Astrocyte of the hippocampus (primary cell): Measurements from ENCODE around the gene PLA2G10.
"Not testable (repeated sequence)": the region's sequence is repeated elsewhere in the genome, so short reads cannot be mapped to it uniquely, and the experiment has no call there.

Source experiments
- DNase-seq: peaks from one replicate; pipeline ENCODE4 v3.0.0; 2011; ENCODE audit warnings: low read depth, low spot score

Gene PLA2G10

DNA sequence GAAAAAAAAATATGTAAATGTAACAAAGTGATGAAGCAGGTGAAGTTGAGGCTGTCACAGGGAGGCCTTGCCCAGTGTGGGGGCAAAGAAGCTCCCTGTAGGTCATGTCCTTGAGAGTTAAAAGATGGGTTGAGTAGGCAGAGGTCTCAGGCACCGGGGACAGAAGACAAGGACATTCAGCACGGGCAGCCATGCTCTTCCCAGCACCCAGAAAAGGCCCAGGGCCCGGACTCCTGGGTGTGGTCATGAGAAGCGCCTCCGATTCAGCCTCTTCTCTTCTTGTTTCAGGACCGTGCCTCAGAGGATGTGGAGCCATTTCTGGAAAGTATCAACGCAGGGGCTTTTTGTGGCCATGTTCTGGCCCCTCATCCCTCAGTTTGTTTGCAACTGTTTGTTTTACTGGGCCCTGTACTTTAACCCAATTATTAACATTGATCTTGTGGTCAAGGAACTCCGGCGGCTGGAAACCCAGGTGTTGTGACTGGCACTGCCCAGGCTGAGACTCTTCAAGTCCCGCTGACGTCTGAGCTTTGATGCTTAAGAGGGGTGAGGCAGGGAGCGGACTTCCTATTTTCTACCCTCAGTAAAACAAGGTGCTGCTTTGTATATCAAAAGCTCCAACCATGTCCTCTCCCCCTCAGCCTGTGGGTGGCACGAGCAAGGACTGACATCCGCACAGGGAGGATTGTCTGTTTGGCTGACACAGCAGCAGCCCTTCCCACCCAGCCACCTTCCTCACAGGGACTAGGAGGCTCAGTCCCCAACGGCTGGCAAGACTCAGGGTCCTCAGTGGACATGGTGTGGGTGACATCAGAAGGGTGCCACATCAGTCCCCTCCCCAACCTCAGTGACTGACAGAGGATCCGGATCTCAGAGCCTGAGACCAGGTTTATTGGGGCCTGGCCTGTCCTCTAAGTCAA, 26.5 kb downstream of the PLA2G10 start:
- no peak for DNase-seq

DNA sequence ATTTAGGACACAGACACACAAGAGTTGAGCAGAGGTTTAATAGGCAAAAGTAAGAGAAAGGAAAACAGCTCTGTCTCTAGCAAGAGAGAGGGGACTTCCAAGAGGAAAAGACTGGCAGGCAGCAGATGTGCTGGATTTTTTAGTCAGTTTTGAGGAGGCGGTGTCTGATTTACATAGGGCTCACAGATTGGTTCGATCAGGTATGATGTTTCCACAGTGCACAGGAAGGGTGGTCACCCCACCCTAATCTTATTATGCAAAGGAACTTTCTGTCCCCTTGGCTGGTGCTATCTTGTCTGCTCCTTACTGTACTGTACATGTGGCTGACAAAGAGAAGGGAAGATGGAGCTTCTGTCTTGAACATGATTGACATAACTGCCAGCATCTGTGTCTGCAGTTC, 36.0 kb downstream of the PLA2G10 start:
- DNase-seq = no peak

DNA sequence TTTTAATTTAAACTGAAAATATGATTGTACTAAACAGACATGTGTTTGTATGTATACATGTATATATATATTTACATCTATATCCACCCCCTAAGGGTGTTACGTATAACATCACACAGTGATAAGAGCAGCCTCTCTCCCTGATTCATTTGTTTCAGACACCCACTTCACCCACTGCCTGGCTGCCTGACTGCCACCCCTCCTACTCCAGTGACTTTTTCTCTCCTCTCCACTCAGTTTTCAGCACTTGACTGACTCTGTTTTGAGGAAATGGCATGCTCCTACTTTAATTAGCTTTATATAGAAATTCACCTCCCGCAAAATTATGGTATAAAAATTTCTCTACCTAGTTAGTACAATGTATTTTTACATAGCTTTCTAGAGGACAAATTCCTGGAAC, 41.4 kb downstream of the PLA2G10 start:
- no peak for DNase-seq

DNA sequence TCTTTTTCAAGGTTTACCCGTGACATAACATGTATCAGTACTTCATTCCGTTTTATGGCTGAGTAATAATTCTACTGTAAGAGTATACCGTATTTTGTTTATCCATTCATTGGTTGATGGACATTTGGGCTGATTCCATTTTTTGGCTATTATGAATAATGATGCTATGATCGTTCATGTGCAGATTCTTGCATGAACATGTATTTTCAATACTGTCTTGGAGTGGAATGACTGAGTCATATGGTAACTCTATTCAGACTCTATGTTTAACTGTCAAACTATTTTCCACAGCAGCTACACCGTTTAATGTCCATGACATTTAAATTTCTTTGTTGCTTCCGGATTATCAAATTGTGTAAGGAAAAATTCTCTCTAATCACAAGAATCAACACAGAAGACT, 43.5 kb downstream of the PLA2G10 start:
- DNase-seq = no peak

DNA sequence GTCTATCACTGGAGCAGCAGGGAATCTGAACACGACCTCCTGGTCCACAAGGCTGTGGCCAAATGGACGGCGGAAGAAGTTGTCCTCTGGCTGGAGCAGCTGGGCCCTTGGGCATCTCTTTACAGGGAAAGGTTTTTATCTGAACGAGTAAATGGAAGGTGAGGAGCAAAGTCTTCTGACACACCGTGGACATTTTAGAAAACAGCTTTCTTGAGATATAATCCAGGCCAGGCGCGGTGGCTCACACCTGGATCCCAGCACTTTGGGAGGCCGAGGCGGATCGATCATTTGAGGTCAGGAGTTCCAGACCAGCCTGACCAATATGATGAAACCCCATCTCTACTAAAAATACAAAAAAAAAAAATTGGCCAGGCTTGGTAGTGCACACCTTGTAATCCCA, 44.3 kb downstream of the PLA2G10 start:
- DNase-seq = no peak

DNA sequence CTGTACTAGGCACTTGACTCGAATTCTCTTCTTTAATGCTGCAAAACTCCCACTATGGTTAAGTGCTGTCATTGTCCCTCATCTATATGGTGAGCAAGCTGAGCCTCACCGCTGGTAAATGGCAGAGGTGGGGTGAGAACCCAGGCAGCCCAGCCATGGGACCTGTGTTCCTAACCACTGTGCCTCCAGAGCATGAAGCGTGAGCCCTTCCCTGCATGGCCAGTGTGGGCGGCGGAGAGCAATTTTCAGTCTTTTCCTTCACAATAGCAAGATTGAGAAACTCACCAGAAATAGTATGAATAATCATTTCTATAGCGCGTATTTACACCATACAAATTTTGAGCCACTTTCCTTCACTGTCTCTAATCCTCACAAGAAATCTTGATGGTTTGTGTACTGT, 52.2 kb downstream of the PLA2G10 start:
- DNase-seq = no peak

DNA sequence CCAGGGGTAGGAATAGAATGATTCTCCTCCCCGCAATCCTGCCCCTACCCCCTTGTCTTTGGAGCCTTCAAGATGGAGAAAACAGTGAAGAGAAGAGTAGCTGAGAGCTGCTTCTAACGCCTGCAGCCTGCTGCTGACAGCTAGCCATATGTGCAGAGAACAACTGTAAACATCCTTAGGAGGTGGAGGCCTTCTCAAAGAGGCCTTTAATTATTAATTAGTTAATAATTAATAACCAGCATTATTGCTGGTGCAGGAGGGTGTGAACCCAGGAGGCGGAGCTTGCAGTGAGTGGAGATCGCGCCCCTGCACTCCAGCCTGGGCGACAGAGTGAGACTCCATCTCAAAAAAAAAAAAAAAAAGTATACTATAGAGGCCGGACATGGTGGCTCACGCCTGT, 52.9 kb downstream of the PLA2G10 start:
- DNase-seq = no peak

DNA sequence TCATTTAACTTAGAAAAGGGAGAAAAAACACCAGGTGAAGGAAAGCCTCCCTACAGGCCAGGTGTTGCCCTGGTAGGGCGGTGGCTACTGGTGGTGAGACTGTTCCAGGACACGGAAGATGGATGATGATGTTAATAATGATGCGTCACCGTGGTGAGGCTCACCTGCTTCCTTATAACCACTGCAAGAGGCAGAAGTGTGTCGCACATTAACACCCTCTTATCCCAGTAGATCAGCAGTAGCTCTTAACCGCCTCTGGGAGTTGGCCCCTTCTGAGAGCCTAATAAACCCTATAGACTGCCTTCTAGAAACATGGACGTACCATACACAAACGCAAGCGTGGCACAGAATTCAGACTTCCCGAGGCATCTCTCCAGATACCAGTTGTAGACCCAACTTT, 53.6 kb downstream of the PLA2G10 start:
- DNase-seq = no peak

DNA sequence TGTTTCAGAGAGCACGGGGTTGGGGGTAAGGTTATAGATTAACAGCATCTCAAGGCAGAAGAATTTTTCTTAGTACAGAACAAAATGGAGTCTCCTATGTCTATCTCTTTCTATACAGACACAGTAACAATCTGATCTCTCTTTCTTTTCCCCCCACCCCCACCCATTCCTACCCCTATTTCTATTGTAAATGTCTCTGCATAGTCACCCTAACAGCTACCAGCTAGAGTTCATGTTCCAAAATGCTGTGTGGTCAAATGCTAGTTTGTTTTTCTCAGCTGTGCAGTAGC, 57.2 kb downstream of the PLA2G10 start:
- not testable (repeated sequence) for DNase-seq

DNA sequence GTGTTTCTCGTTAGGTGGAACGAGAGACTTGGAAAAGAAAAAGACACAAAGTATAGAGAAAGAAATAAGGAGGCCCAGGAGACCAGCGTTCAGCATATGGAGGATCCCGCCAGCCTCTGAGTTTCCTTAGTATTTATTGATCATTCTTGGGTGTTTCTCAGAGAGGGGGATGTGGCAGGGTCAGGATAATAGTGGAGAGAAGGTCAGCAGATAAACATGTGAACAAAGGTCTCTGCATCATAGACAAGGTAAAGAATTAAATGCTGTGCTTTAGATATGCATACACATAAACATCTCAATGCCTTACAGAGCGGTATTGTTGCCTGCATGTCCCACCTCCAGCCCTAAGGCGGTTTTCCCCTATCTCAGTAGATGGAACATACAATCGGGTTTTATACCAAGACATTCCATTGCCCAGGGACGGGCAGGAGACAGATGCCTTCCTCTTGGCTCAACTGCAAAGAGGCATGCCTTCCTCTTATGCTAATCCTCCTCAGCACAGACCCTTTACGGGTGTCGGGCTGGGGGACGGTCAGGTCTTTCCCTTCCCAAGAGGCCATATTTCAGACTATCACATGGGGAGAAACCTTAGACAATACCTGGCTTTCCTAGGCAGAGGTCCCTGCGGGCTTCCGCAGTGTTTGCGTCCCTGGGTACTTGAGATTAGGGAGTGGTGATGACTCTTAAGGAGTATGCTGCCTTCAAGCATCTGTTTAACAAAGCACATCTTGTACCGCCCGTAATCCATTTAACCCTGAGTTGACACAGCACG, 57.7 kb downstream of the PLA2G10 start:
- DNase-seq = not testable (repeated sequence)

DNA sequence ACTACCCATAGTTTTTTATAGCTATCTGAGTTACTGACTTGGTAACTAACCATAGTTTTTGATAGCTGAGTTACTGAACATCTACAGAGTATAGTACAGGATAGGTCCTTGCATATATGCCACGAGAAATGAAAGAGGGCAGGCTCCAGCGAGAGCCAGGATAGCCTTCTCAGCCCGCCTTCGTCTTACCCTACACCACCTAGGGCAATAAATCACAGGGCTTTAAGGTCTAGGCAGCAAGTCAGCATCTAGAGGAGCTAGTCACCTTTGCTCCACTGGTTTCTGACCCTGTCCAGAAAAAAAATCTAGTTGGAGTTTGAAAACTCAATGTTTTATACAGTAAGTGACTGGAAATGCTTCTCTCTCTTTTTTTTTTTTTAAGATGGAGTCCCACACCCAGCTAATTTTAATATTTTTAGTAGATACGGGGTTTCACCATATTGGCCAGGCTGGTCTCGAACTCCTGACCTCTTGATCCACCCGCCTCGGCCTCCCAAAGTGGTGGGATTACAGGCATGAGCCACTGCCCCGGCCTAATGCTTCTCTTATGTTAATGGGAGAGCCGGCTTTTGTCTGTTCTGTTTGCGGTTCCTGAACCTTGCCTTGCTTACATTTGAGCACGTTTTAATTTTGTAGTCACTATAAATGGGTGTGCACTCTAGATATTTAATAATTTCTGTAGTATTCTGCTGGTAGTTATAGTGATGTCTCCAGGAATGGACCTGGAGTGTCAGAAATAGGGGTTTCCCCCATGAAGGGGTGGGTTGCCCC, 58.5 kb downstream of the PLA2G10 start:
- DNase-seq = no peak

DNA sequence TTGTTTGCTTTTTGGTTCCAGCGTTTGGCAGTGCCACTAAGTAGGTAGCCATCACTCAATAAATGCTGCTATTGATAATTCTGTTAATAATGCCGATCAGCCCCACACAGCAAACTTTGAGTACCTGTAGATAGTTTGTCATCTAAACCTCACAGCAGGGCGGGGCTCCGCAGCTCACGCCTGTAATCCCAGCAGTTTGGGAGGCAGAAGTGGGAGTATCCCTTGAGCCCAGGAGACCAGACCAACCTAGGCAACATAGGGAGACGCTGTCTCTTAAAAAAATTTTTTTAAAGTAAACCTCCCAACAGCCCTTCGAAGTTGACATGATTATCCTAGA, 59.8 kb downstream of the PLA2G10 start:
- DNase-seq = no peak

DNA sequence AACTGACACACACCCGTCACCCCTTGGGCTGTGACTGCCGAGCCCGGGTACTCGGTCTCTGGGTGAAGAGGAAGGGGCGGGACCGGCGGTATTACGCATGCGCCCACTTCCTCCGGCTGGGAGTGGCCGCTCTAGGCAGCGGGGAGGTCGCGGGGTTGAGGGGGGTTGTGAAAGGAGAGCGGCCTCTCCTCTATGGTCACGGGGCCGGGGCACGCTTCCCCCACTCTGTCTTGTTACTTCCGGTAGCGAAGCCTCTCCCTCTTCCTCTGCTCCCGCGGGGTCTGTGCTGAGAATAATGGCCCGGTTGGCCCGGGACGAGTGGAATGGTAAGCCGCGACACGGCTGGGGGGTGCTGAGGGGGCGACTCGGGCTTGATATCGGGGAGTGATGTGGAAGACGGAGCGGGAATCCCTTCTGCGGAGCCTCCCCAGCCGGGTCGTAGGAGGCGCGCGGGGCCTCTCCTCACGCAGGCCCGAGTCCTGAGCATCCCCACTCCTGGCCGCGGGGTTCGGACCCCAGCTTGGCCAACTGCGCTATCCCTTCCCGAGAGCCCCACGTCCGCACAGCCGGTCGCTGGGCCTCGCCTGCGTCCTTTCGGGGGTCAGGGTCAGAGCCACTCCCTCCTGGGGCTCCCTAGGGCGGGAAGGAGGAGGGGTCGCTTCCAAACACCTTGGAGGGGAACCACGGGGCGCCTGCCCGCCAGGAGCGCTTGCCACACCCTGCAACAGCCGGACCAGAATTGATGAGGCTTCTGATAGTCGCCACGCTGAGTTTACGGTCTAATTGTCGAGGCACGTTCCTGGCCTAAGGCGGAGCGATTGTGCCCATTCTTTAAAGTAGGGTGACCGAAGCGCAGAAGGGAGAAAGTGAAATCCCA, 61.2 kb downstream of the PLA2G10 start, which contains the start of gene BFAR:
Gene BFAR (plus strand): TSS at position 259 of the 877 bp plus-strand sequence. CDS start 11,396 bp downstream, outside the sequence.
- DNase-seq = peak; percentile 99

DNA sequence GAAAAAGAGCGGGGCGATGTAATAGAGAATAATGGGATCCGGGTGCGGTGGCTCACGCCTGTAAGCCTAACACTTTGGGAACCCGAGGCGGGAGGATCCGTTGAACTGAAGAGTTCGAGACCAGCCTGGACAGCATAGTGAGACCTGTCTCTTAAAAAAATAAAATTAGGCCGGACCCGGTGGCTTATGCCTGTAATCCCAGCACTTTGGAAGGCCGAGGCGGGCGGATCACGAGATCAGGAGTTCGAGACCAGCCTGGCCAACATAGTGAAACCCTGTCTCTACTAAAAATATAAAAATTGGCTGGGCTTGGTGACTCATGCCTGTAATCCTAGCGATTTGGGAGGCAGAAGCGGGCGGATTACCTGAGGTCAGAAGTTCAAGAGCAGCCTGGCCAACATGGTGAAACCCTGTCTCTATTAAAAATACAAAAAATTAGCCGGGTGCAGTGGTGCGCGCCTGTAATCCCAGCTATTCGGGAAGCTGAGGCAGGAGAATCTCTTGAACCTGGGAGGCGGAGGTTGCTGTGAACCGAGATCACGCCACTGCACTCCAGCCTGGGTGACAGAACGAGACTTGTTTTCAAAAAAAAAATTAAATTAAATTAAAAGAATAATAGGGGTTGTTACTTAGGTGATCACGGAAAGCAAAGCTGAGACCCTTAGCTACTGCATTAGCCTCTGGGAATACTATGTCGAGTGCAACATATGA, 63.3 kb downstream of the PLA2G10 start:
- not testable (repeated sequence) for DNase-seq

DNA sequence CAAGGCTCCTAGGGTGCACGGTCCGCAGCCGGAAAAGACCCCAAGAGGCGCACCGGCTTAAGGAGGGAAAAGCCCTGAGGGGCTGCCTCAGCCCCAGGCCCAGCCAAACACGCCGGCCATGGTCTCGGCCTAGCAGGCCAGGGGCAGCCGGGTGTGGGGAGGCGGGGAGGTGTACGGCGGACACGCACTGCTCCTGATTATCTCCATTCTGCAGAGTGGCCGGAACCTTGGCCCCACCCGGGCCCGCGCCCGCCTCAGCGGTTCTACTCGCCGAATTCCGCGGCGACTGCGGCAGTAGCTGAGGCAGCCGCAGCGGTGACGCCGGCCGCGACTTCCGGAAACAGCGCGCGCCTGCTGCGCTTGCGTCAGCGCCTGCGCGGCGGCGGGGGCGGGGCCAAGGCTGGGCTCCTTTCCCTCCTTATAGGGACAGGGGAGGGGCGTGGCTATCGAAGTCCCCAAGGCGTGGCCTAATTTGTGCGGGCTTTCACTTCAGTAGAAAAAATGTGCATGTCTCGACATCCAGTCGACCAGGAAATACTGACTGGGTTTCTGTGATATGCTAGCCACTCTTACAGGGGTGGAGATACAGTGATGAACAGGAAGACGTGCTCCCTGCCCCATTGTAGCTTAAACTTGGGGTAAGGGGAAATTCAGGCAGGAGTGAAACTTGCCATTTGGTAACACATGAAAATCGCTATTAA, 64.0 kb downstream of the PLA2G10 start, which contains the start of gene PARN:
Gene PARN (minus strand): TSS at position 342 of the 701 bp plus-strand sequence. CDS start 135 bp downstream, at position 207.
- peak; percentile 99 for DNase-seq

DNA sequence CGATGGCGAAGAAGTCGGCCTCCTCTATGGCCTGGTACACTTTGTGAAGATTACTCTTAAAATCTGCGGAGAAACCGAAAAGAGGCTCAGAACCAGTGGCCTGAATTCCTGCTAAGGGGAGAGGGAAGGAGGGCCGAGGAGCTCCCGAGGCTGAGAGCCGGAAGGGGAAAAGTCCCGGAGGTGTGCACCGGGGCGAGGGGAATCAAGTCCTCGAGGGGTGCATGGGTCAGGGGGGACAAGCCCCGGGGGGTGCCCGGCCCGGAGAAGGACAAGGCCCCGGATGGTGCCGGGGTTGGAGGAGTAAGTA, 64.5 kb downstream of the PLA2G10 start:
- no peak for DNase-seq

DNA sequence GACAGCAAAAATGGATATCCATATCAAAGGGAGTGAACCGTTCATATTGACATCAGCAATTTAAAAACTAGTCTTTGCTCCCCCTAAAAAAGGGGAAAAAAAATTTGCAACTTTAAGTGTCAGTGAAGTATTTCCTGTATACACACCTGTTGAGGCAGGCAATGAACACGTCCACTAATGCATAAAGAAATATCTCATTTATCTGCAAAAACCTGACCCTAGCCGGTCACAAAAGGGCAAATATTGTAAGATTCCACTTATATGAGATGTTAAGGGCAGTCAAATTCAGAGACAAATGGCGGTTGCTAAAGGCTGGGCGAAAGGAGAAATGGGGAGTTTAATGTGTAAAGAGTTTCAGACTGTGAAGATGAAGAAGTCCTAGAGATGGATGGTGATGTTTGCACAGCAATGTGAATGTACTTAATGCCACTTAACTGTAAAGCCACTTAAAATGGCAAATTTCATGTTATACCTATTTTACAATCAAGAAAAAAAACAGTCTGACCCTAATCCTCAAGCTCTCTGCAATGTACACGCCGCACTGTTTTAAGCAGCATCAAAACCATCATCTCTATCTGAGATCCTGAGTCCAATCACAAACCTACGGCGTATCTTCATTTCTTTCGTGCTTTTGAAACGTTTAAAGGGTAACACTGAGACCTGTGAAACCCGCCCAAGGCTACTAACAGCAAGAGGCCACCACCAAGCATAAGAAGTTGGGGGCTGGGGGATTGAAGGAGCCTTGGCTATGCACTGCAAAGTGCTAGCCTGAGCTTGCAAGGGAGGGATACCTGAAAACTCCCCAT, 65.1 kb downstream of the PLA2G10 start:
- peak; percentile 36 for DNase-seq

DNA sequence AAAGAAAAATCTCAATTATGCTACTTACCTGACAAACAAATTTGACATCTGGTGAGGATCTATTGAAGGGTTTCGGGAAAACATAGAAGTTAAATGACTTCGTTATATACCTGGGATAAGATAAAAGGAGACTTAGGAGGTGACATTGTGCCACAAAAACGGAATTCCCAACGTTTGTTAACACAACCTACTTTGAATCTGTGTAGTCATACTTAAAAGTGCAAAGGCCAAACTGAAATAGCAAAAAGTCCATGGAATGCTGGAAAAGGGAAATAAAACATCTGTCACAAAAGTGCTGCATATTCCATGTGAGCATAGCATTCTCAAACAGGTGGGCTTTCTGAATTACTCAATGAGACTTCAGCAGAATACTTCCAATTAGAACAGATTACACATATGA, 67.0 kb downstream of the PLA2G10 start:
- DNase-seq = no peak
